AG09309 (cell line): ENCODE data around the gene EYS.

ENCODE experiments used
- DNase-seq: peaks from one replicate; pipeline ENCODE4 v3.0.0-alpha.2; 2010; ENCODE audit warnings: low read depth
- H3K4me3 ChIP-seq: 2 replicates; pipeline ENCODE4 v1.5.1; 2011; ENCODE audit warnings: mild to moderate bottlenecking, low read depth, low read length, moderate library complexity; ENCODE audit not compliant: control insufficient read depth
- CTCF ChIP-seq: IDR thresholded peaks from 2 replicates; pipeline ENCODE4 v1.5.1; 2011; ENCODE audit warnings: mild to moderate bottlenecking, low read depth, low read length, inconsistent platforms; ENCODE audit not compliant: insufficient read depth, control insufficient read depth; ENCODE audit errors: missing control alignments

The EYS gene

DNA sequence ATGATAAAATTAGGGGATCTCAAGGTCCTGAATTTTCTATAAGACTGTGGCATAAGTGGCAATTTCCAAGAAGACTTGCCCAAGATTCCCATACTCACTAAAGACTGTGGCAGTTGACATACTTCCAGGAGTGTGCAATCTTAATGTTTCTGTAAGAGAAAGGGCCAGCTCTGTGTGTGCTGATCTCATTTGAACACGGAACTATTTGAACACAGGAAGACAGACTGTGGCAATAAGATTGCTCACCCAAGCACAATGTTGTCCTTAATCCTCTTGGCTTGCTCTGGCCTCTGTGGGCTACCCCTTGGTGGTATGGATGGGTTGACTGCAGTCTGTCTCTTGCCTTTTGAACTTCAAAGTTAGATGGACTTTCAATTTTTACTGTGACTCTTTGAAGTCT lies 1920.0 kb downstream of the EYS start:
- no peak for TF ChIP-seq CTCF
- H3K4me3 ChIP-seq = no peak overlapping the region
- DNase-seq = peak; percentile 14

DNA sequence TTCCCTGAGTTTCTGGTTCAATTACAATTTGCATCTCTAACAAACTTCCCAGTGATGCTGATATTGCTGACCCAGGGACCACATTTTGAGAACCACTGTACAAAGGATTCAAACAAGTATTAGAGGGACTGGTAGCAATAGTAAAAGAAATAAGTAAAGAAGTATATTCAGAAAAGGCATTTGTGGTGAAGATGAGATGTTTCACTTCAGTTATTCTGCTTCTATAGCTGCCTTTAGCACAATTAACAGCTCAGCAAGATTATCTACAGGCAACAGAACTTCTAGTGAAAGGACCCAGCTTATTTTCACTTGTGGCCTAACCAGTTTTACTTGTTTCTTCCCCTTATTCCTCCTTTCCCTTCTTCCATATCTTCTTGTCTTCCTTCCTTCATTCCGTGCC lies 1922.0 kb downstream of the EYS start:
- DNase-seq = no peak
- no peak for TF ChIP-seq CTCF
- no peak overlapping the region for H3K4me3 ChIP-seq

DNA sequence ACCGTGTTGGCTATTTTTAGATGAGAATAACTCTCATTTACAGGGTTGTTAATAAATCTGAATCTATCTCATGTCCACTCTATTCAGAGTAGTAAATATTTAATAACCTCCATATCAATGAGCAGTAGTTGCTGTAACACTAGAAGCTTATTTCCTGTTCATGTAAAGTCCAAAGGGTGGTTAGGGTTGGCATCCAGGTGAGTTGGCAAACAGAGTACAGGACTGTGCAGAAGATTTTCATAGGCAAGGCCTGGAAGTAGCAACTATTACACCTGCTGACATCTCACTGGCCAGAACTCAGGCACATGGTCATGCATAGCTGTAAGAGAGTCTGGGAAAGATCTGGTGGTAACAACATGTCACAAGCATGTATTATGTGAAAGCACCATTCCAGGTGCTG lies 1923.9 kb downstream of the EYS start:
- no peak for DNase-seq
- H3K4me3 ChIP-seq = no peak overlapping the region
- no peak for TF ChIP-seq CTCF

- no peak for TF ChIP-seq CTCF
- no peak for DNase-seq
Observed at GRCh38 chr6:63774961-63775360, 1932.1 kb downstream of the EYS start.

GRCh38 chr6:63773200-63773599 lies 1933.8 kb downstream of the EYS start:
- no peak for TF ChIP-seq CTCF
- no peak for DNase-seq
- no peak overlapping the region for H3K4me3 ChIP-seq

More at GRCh38 chr6:63774961-63775360, 1932.1 kb downstream of the EYS start:
- H3K4me3 ChIP-seq = no peak overlapping the region

- no peak for TF ChIP-seq CTCF
- no peak for DNase-seq
- no peak overlapping the region for H3K4me3 ChIP-seq
Observed at GRCh38 chr6:63765828-63766227, 1941.2 kb downstream of the EYS start.

DNA sequence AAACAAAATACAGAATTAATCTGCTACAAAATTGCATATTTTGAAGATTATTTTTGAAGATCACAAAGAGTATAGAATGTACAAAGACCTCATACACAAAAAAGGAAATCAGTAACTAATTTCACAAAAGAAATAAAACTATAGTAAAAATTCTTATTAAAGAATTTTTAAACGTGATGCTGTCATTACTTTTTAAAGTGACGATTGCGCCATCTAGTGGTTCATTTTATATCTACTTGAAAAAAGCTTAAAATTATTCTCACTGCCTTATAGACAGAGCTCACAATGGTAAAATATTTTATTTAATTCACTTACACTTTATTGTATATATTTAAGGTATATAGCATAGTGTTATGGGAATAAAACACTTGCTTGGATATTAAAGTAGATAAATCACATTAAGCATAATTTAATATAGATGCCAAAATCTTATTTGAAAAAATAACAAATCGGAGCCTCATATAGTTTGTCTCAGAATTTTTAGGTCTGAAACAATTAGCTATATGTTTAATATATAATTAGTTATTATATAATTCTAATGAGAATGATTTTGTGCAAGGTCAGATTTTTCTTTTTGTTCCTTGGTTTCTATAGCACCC lies 1942.6 kb downstream of the EYS start:
- H3K4me3 ChIP-seq = no peak overlapping the region
- no peak for DNase-seq
- TF ChIP-seq CTCF = peak; percentile 2
